Cerebellar cortex (tissue), 1 donor: ENCODE results near the gene TRIM62.
A peak's percentile ranks its signal among the peaks of the same experiment; 100 is the strongest.
"Not testable (repeated sequence)": the region's sequence is repeated elsewhere in the genome, so short reads cannot be mapped to it uniquely, and the experiment has no call there.

Experiments used
- DNase-seq: peaks from one replicate; pipeline ENCODE4 v3.0.0-alpha.2; 2015; ENCODE audit warnings: low spot score

TRIM62 gene

GRCh38 chr1:33133478-33134105, 48.3 kb downstream of the TRIM62 start:
- no peak for DNase-seq

- no peak for DNase-seq
Measured at GRCh38 chr1:33132549-33132948, 49.3 kb downstream of the TRIM62 start.

- DNase-seq = no peak
Measured at GRCh38 chr1:33131191-33131590, 50.7 kb downstream of the TRIM62 start.

- no peak for DNase-seq
Measured at GRCh38 chr1:33130297-33130696, 51.5 kb downstream of the TRIM62 start.

GRCh38 chr1:33128781-33129180, 53.1 kb downstream of the TRIM62 start:
- no peak for DNase-seq

DNA sequence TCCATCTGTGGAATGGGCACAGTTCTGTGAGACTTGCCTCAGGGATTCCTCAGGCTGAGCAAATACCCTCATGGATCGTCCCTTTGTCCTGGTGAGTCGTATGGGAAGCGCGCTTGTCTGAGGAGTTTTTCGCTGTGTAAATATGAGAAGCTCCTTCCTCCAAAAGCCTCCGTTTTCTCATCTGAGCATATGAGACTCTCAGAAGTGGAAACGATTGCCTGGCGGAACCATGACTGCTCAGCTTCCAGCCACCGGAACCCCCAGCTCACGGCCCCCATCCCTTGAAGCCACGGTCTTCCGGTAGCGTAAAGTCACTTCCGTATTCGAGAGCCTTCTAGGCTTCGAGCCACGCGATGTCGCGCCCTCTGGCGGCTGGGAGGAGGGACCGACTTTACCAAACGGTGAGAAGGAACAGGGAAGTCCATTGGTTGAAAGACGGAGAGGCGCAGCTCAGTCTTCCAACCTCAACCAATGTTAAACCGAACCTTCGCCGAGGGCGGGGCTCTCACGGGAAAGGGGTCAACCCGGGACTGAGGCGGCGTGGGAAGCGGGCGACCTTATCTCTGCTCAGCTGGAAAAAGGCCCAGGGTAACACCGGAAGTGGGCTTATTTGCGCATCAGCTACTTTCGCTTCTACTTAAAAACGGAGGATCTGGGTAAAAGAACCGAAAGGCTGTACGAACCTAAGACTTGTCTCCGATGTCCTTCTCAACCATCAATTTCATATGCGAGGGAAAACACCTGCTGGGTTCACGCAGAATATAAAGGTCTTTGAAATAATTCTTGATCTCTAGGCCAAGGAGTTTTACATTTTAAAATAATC, 54.6 kb downstream of the TRIM62 start:
- DNase-seq = peak; percentile 99

DNA sequence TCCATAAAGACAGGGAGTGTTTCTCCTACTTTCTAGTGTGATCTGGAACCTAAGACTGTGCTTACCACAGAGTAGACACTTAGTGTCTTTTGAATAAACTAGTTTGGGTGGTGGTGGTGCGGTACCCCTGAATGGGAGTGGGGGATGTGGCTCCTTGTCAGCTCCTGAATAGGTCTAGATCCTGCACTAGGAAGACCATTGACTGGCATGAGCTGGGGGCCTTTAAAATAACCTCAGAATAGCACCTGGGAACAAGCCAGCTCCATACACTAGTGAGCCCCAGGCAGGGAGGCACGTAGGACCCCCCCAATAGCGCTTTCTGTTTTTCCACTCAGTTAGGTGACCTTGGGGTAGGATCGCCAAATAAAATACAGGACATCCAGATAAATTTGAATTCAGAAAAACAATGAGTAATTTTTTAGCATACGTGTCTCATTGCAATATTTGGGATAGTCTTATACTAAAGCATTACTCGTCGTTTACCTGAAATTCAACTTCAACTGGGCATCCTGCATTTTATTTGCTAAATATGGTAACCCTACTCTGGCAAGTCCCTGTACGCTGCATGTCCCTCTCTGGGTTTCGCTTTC, 55.3 kb downstream of the TRIM62 start:
- no peak for DNase-seq

DNA sequence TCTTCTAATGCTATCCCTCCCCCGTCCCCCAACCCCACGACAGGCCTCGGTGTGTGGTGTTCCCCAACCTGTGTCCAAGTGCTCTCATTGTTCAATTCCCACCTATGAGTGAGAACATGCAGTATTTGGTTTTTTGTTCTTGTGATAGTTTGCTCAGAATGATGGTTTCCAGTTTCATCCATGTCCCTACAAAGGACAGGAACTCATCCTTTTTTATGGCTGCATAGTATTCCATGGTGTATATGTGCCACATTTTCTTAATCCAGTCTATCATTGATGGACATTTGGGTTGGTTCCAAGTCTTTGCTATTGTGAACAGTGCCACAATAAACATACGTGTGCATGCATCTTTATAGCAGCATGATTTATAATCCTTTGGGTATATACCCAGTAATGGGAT, 57.2 kb downstream of the TRIM62 start:
- not testable (repeated sequence) for DNase-seq

GRCh38 chr1:33123266-33123665, 58.6 kb downstream of the TRIM62 start:
- no peak for DNase-seq

DNA sequence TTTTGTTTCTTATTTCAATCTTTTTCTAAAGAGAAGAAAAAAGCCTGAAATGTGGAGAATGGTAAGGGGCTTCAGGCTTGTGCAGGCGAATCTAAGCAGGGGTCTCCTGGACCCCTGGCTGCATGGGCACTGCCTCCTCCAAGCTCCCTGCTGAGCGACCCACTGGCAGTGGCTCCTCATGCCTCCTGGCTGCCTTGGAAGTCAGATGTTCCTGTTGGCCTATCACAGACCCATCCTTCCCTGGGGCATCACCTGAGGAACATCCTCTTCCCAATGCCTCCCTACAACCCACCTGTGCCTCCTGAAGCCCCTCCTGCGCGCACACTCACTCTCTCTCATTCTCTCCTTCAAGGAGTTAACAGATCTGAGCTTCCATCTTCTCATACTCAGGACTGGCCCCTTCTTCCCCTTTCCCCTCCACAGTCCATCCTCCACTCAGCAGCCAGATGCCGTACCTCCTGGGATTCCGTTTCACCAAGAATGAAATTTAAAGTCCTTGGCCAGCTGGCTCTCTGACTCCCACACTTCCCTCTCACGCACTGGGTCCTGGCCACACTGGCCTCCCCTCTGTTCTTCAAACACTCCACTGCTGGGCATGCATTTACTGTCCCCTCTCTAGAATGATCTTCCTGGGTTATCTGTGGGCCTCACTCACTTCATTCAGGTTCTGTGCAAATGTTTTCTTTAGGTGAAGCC, 59.2 kb downstream of the TRIM62 start:
- no peak for DNase-seq

GRCh38 chr1:33121728-33122127, 60.1 kb downstream of the TRIM62 start:
- no peak for DNase-seq

GRCh38 chr1:33120436-33121231, 61.2 kb downstream of the TRIM62 start:
- DNase-seq = no peak

DNA sequence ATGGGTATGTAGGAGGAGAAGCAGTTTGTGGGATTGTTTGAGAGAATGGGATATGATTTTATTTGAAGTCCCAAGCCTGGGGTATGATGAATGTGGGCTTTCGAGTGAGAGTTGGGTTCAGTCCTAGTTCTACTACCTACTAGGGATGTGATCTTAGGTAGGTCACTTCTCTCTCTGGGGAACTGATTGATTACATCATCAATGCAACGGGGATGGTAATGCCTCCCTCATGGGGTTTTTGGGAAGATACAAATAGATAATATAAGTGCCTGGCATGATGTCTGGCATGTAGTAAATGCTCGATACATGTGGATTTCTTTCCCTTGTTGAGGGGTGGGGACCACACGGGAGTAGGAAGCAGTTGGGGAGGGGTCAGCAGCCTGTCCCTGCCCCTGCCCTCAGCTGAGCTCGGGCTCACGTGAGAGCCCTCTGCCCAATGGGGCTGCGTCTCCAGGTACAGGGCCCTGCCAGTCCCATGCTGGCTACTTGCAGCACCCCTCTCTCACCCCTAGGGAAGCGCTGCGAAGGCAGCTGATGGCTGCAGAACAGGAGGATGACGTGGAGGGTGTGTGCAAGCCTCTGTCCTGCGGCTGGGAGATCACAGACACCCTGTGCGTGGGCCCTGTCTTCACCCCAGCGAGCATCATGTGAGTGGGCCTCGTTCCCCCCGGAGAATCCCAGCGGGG, 62.2 kb downstream of the TRIM62 start:
- no peak for DNase-seq

DNA sequence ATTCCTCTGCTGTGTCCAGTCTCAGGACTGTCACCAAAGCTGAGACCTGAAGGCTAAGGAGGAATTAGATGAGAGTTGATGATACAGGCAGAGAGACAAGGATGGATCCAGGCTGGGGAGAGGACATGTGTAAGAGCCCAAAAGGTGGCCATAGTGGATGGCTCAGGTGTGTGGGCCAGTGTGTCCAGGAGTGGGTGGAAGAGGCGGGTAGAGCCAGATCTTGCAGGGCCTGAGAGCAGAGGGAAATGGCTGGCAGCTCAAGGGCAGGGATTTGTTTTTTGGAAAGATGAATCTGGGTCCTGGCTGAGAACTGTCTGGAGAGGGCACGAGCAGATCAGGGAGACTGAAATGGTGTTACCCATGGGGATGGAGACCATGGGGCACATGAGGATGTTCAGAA, 62.8 kb downstream of the TRIM62 start:
- no peak for DNase-seq

DNA sequence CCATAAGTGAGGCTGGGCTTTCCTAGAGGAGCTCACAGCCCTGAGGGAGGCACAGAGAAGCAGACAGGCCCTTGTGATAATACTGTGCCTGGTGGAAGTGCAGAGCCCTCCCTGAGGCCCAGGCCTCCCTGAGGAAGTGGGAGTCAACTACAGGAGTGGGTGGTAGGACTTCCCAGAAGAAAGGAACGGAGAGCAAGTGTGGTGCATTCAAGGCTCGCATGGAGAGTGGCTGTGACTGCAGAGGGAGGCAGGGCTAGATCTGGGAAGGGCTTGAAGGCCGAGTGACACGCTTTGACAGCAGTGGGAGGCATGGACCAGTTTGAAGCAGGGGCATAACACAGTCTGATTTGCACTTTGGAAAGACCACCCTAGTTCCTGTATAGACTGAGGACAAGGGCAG, 63.6 kb downstream of the TRIM62 start:
- no peak for DNase-seq

DNA sequence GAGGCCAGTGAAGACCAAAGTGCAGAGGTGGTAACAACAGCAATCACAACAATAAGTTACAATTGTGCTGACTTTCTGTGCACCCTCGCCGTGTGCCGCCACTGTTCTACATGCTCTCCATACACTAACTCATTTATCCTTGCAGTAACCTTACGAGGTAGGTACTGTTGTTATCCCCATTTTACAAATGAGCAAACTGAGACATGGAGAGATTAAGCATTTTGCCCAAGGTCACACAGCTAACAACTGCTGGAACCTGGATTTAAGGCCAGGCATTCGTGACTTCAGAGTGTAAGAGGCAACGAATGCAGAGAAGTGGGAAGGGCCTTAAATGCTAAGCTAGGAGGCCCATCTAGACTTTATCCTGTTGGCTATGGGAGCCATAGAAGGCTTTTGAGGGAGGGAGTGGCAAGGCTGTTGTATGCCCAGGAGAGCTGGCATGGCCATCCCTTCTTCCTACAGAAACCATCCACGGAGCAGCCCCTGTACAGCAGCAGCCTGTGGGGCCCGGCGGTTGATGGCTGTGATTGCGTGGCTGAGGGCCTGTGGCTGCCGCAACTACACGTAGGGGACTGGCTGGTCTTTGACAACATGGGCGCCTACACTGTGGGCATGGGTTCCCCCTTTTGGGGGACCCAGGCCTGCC, 64.3 kb downstream of the TRIM62 start:
- no peak for DNase-seq

DNA sequence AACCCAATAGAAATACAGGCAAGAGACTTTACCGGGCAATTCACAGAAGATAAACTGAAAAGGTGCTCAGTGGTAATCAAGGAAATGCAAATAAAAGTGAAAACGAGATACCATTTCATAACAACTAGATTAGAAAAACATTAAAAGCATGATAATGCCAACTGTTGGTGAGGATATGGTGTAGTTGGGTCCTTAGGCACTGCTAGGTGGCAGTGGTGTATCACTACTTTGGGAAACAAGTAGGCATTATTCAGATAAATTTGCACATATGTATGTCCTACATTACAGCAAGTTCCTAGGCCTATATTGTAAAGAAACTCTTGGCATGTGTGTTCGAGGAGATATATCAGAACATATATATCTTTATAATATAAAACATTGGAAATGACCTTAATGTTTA, 69.9 kb downstream of the TRIM62 start:
- DNase-seq = peak; percentile 32

GRCh38 chr1:33110477-33110876, 71.4 kb downstream of the TRIM62 start:
- DNase-seq = no peak

- DNase-seq = not testable (repeated sequence)
Measured at GRCh38 chr1:33100119-33100415, 81.8 kb downstream of the TRIM62 start.

GRCh38 chr1:33099290-33100118, 82.3 kb downstream of the TRIM62 start:
- DNase-seq = no peak
